ENCODE data around the gene EVI5L. TPM values are rescaled to one million over a fixed set of nuclear protein-coding genes. Genes with fewer than 3 reads are reported as not detected.

The EVI5L gene
- total and polyA plus RNA-seq, 4 donors, result 1.4 to 5.0 (median 4.4) TPM

- Histone ChIP-seq H3K27ac (ENCODE audit: low read depth in 1 of 2, low read length in 2 of 2) (no peak overlapping the region), H3K4me1 (ENCODE audit: control insufficient read depth in 4 of 4, insufficient read depth in 4 of 4, low read length in 3 of 4) (peaks cover 15 to 41% (median 23%) of the 10 kb centered on the region in 4 donors), H3K4me3 (ENCODE audit: low read depth in 1 of 3, low read length in 3 of 3) (no peak overlapping the region), H3K36me3 (ENCODE audit: control insufficient read depth in 4 of 4, insufficient read depth in 3 of 4, low read depth in 1 of 4, low read length in 3 of 4) (peaks cover 0 to 27% (median 11%) of the 10 kb centered on the region in 4 donors), H3K9ac (ENCODE audit: low read depth in 1 of 2, low read length in 2 of 2) (no peak overlapping the region), H3K27me3 (ENCODE audit: control insufficient read depth in 4 of 4, insufficient read depth in 4 of 4, low read length in 3 of 4) (no peaks in the 10 kb centered on the region), H3K9me3 (ENCODE audit: control insufficient read depth in 4 of 4, low read length in 3 of 4) (no peaks in the 10 kb centered on the region)
- DNase-seq (ENCODE audit: low spot score), result no peak
- TF ChIP-seq ATF3 (IDR thresholded peaks at IDR 0.05), result no peak
- WGBS, result 72% methylated on average over 10 of the region's 10 CpGs
These were observed 83.6 kb downstream of the EVI5L start for GRCh38 chr19:7913652-7914051.

GRCh38 chr19:7914099-7914498, 84.1 kb downstream of the EVI5L start:
- no peak overlapping the region for H3K4me3 ChIP-seq (ENCODE audit: low read depth in 1 of 3, low read length in 3 of 3)
- no peaks in the 10 kb centered on the region for H3K9me3 ChIP-seq (ENCODE audit: control insufficient read depth in 4 of 4, low read length in 3 of 4)
- peaks cover 17 to 46% (median 26%) of the 10 kb centered on the region in 4 donors for H3K4me1 ChIP-seq (ENCODE audit: control insufficient read depth in 4 of 4, insufficient read depth in 4 of 4, low read length in 3 of 4)
- TF ChIP-seq SP1 (IDR thresholded peaks at IDR 0.05) (no peak), MAX (IDR thresholded peaks at IDR 0.05) (no peak), ATF3 (IDR thresholded peaks at IDR 0.05) (no peak), EGR1 (IDR thresholded peaks at IDR 0.05; ENCODE audit: low read depth in 2 of 2) (no peak), GABPA (IDR thresholded peaks at IDR 0.05 in 1 of 2, conservative IDR thresholded peaks at IDR 0.05 in 1 of 2) (no peak), HNF4G (IDR thresholded peaks at IDR 0.05) (no peak), CTCF (IDR thresholded peaks at IDR 0.05; ENCODE audit: low read depth, low read length, missing input control) (no peak), TAF1 (conservative IDR thresholded peaks at IDR 0.05) (no peak), YY1 (IDR thresholded peaks at IDR 0.05) (no peak)
- H3K36me3 ChIP-seq (ENCODE audit: control insufficient read depth in 4 of 4, insufficient read depth in 3 of 4, low read depth in 1 of 4, low read length in 3 of 4), result peaks cover 0 to 27% (median 10%) of the 10 kb centered on the region in 4 donors
- H3K27me3 ChIP-seq (ENCODE audit: control insufficient read depth in 4 of 4, insufficient read depth in 4 of 4, low read length in 3 of 4), result no peaks in the 10 kb centered on the region
- H3K9ac ChIP-seq (ENCODE audit: low read depth in 1 of 2, low read length in 2 of 2), result no peak overlapping the region
- DNase-seq (ENCODE audit: low spot score), result no peak
- 45% methylated on average over 12 of the region's 12 CpGs for WGBS
- no peak overlapping the region for H3K27ac ChIP-seq (ENCODE audit: low read depth in 1 of 2, low read length in 2 of 2)

Other genes starting within 250 kb of the EVI5L start
- 10 to 100 TPM in 1 of 2 donors, 1 to 10 TPM in 1; 4.4 to 13.8 TPM for gene CAMSAP3, start 234.4 kb upstream of the EVI5L start, total RNA-seq
- gene CAMSAP3, start 234.4 kb upstream of the EVI5L start, polyA plus RNA-seq, result 10 to 100 TPM in 1 of 2 donors, 1 to 10 TPM in 1; 5.7 to 19.1 TPM
- 10 to 100 TPM; 17.2 to 21.3 TPM for gene XAB2, start 200.7 kb upstream of the EVI5L start, total RNA-seq
- 10 to 100 TPM in 1 of 2 donors, 1 to 10 TPM in 1; 5.1 to 13.3 TPM for gene XAB2, start 200.7 kb upstream of the EVI5L start, polyA plus RNA-seq
- gene PET100, start 200.4 kb upstream of the EVI5L start, total RNA-seq, result 10 to 100 TPM in 1 of 2 donors, 1 to 10 TPM in 1; 4.8 to 22.0 TPM
- 100 to 1,000 TPM in 1 of 2 donors, 10 to 100 TPM in 1; 31.5 to 225 TPM for gene PET100, start 200.4 kb upstream of the EVI5L start, polyA plus RNA-seq
- gene PCP2, start 196.5 kb upstream of the EVI5L start, total RNA-seq, result not detected
- under 1 TPM; 0.08 to 0.25 TPM for gene PCP2, start 196.5 kb upstream of the EVI5L start, polyA plus RNA-seq
- gene STXBP2, start 193.1 kb upstream of the EVI5L start, total RNA-seq, result 10 to 100 TPM; 25.9 to 32.7 TPM
- 10 to 100 TPM; 26.8 to 27.5 TPM for gene STXBP2, start 193.1 kb upstream of the EVI5L start, polyA plus RNA-seq
- gene RETN, start 161.2 kb upstream of the EVI5L start, total RNA-seq, result 10 to 100 TPM in 1 of 2 donors, not detected in 1; 11.5 TPM
- gene RETN, start 161.2 kb upstream of the EVI5L start, polyA plus RNA-seq, result 1 to 10 TPM in 1 of 2 donors, not detected in 1; 1.9 TPM
- gene MCEMP1, start 153.1 kb upstream of the EVI5L start, total RNA-seq, result under 1 TPM; 0.42 to 0.92 TPM
- gene MCEMP1, start 153.1 kb upstream of the EVI5L start, polyA plus RNA-seq, result under 1 TPM; 0.29 to 0.54 TPM
- gene TRAPPC5, start 149.4 kb upstream of the EVI5L start, total RNA-seq, result 10 to 100 TPM; 22.5 to 38.3 TPM
- gene TRAPPC5, start 149.4 kb upstream of the EVI5L start, polyA plus RNA-seq, result 100 to 1,000 TPM in 1 of 2 donors, 10 to 100 TPM in 1; 72.1 to 130 TPM
- under 1 TPM in 1 of 2 donors, not detected in 1; 0.14 TPM for gene FCER2, start 128.1 kb upstream of the EVI5L start, total RNA-seq
- gene FCER2, start 128.1 kb upstream of the EVI5L start, polyA plus RNA-seq, result not detected
- gene CLEC4G, start 98.1 kb upstream of the EVI5L start, total RNA-seq, result 10 to 100 TPM in 1 of 2 donors, 1 to 10 TPM in 1; 7.7 to 43.9 TPM
- gene CLEC4G, start 98.1 kb upstream of the EVI5L start, polyA plus RNA-seq, result 10 to 100 TPM; 47.4 to 69.0 TPM
- 1 to 10 TPM; 1.6 to 1.9 TPM for gene CD209, start 82.7 kb upstream of the EVI5L start, total RNA-seq
- 1 to 10 TPM in 1 of 2 donors, under 1 TPM in 1; 0.44 to 3.5 TPM for gene CD209, start 82.7 kb upstream of the EVI5L start, polyA plus RNA-seq
- gene CLEC4M, start 67.0 kb upstream of the EVI5L start, total RNA-seq, result 10 to 100 TPM; 22.2 to 33.0 TPM
- gene CLEC4M, start 67.0 kb upstream of the EVI5L start, polyA plus RNA-seq, result 10 to 100 TPM; 32.7 to 33.5 TPM
- not detected for gene PRR36, start 44.2 kb downstream of the EVI5L start, total RNA-seq
- gene PRR36, start 44.2 kb downstream of the EVI5L start, polyA plus RNA-seq, result under 1 TPM; 0.02 to 0.03 TPM
- gene LRRC8E, start 58.3 kb downstream of the EVI5L start, total RNA-seq, result 1 to 10 TPM; 1.8 to 3.3 TPM
- gene LRRC8E, start 58.3 kb downstream of the EVI5L start, polyA plus RNA-seq, result 1 to 10 TPM in 1 of 2 donors, not detected in 1; 2.4 TPM
- 10 to 100 TPM in 1 of 2 donors, 1 to 10 TPM in 1; 9.4 to 11.7 TPM for gene MAP2K7, start 73.7 kb downstream of the EVI5L start, total RNA-seq
- gene MAP2K7, start 73.7 kb downstream of the EVI5L start, polyA plus RNA-seq, result 1 to 10 TPM; 3.0 to 9.7 TPM
- 1 to 10 TPM in 1 of 2 donors, not detected in 1; 2.5 TPM for gene TGFBR3L, start 84.6 kb downstream of the EVI5L start, total RNA-seq
- gene TGFBR3L, start 84.6 kb downstream of the EVI5L start, polyA plus RNA-seq, result under 1 TPM; 0.32 to 0.36 TPM
- gene SNAPC2, start 90.1 kb downstream of the EVI5L start, total RNA-seq, result 1 to 10 TPM; 2.8 to 3.5 TPM
- 1 to 10 TPM; 3.0 to 7.1 TPM for gene SNAPC2, start 90.1 kb downstream of the EVI5L start, polyA plus RNA-seq
- gene CTXN1, start 95.9 kb downstream of the EVI5L start, total RNA-seq, result under 1 TPM; 0.08 to 0.14 TPM
- under 1 TPM in 1 of 2 donors, not detected in 1; 0.07 TPM for gene CTXN1, start 95.9 kb downstream of the EVI5L start, polyA plus RNA-seq
- gene TIMM44, start 113.4 kb downstream of the EVI5L start, total RNA-seq, result 10 to 100 TPM; 21.1 to 35.8 TPM
- gene TIMM44, start 113.4 kb downstream of the EVI5L start, polyA plus RNA-seq, result 10 to 100 TPM; 17.7 to 32.2 TPM
- 10 to 100 TPM; 21.2 to 33.7 TPM for gene ELAVL1, start 175.4 kb downstream of the EVI5L start, total RNA-seq
- gene ELAVL1, start 175.4 kb downstream of the EVI5L start, polyA plus RNA-seq, result 10 to 100 TPM; 14.4 to 17.0 TPM
- not detected for gene CCL25, start 222.5 kb downstream of the EVI5L start, total RNA-seq
- gene CCL25, start 222.5 kb downstream of the EVI5L start, polyA plus RNA-seq, result not detected